IPS-20b (cell line): ENCODE data around the gene CLDN14.

Experiments used
- H3K27ac ChIP-seq: one replicate; pipeline ENCODE4 v1.5.1; 2013; ENCODE audit warnings: low read length
- H3K27me3 ChIP-seq: 2 replicates; pipeline ENCODE4 v1.6.1; 2013; ENCODE audit warnings: mild to moderate bottlenecking, low read length, inconsistent platforms; ENCODE audit not compliant: insufficient read depth
- H3K36me3 ChIP-seq: 2 replicates; pipeline ENCODE4 v1.6.1; 2013; ENCODE audit warnings: low read depth, mild to moderate bottlenecking, inconsistent platforms, low read length, moderate library complexity; ENCODE audit not compliant: insufficient read depth
- H3K4me1 ChIP-seq: 2 replicates; pipeline ENCODE4 v1.6.1; 2013; ENCODE audit warnings: mild to moderate bottlenecking, control low read depth, inconsistent platforms, low read length, moderate library complexity; ENCODE audit not compliant: insufficient read depth
- H3K4me3 ChIP-seq: 2 replicates; pipeline ENCODE4 v1.5.1; 2013; ENCODE audit warnings: mild to moderate bottlenecking, low read length, inconsistent platforms
- H3K9ac ChIP-seq: 2 replicates; pipeline ENCODE4 v1.6.1; 2013; ENCODE audit warnings: low read depth, mild to moderate bottlenecking, inconsistent platforms, low read length, moderate library complexity
- H3K9me3 ChIP-seq: 2 replicates; pipeline ENCODE4 v1.6.1; 2013; ENCODE audit warnings: mild to moderate bottlenecking, low read depth, low read length, inconsistent platforms; ENCODE audit not compliant: insufficient read depth

CLDN14 gene

GRCh38 chr21:36427502-36427901, 52.4 kb downstream of the CLDN14 start:
- H3K36me3 ChIP-seq = no peaks in the 10 kb centered on the region
- H3K9ac ChIP-seq = no peak overlapping the region
- H3K27ac ChIP-seq = no peak overlapping the region
- H3K27me3 ChIP-seq = no peaks in the 10 kb centered on the region
- H3K4me3 ChIP-seq = no peak overlapping the region
- H3K4me1 ChIP-seq = peaks cover 6% of the 10 kb centered on the region; the same call in 1 of the 2 replicates
- H3K9me3 ChIP-seq = no peaks in the 10 kb centered on the region

GRCh38 chr21:36425286-36425685, 54.6 kb downstream of the CLDN14 start:
- Histone ChIP-seq H3K4me3 (no peak overlapping the region), H3K36me3 (no peaks in the 10 kb centered on the region), H3K27ac (no peak overlapping the region), H3K9ac (no peak overlapping the region), H3K4me1 (peaks cover 10% of the 10 kb centered on the region; the same call in 1 of the 2 replicates), H3K9me3 (no peaks in the 10 kb centered on the region), H3K27me3 (no peaks in the 10 kb centered on the region)

GRCh38 chr21:36424592-36424991, 55.3 kb downstream of the CLDN14 start:
- Histone ChIP-seq H3K4me3 (no peak overlapping the region), H3K27ac (no peak overlapping the region), H3K4me1 (peaks cover 8% of the 10 kb centered on the region; the same call in 1 of the 2 replicates), H3K27me3 (no peaks in the 10 kb centered on the region), H3K9me3 (no peaks in the 10 kb centered on the region), H3K36me3 (no peaks in the 10 kb centered on the region), H3K9ac (no peak overlapping the region)

- peaks cover 8% of the 10 kb centered on the region; the same call in 1 of the 2 replicates for H3K4me1 ChIP-seq
Measured at GRCh38 chr21:36423771-36424433, 56.0 kb downstream of the CLDN14 start.

GRCh38 chr21:36422279-36423098, 57.4 kb downstream of the CLDN14 start:
- Histone ChIP-seq H3K4me3 (no peak overlapping the region), H3K27ac (no peak overlapping the region), H3K36me3 (no peaks in the 10 kb centered on the region)

More at GRCh38 chr21:36423771-36424433, 56.0 kb downstream of the CLDN14 start:
- no peaks in the 10 kb centered on the region for H3K27me3 ChIP-seq
- H3K27ac ChIP-seq = no peak overlapping the region
- H3K9ac ChIP-seq = no peak overlapping the region
- no peak overlapping the region for H3K4me3 ChIP-seq
- no peaks in the 10 kb centered on the region for H3K36me3 ChIP-seq
- no peaks in the 10 kb centered on the region for H3K9me3 ChIP-seq

GRCh38 chr21:36420571-36421339, 59.2 kb downstream of the CLDN14 start:
- H3K27me3 ChIP-seq = no peaks in the 10 kb centered on the region
- H3K36me3 ChIP-seq = peaks cover 12% of the 10 kb centered on the region
- peaks cover 8% of the 10 kb centered on the region; the same call in 1 of the 2 replicates for H3K4me1 ChIP-seq
- H3K4me3 ChIP-seq = no peak overlapping the region
- H3K9me3 ChIP-seq = no peaks in the 10 kb centered on the region
- H3K9ac ChIP-seq = no peak overlapping the region
- H3K27ac ChIP-seq = no peak overlapping the region

More at GRCh38 chr21:36422279-36423098, 57.4 kb downstream of the CLDN14 start:
- no peaks in the 10 kb centered on the region for H3K27me3 ChIP-seq
- H3K9ac ChIP-seq = no peak overlapping the region
- H3K4me1 ChIP-seq = peaks cover 8% of the 10 kb centered on the region; the same call in 1 of the 2 replicates
- H3K9me3 ChIP-seq = no peaks in the 10 kb centered on the region

- Histone ChIP-seq H3K27me3 (no peaks in the 10 kb centered on the region), H3K4me3 (no peak overlapping the region), H3K9me3 (no peaks in the 10 kb centered on the region), H3K36me3 (peaks cover 15% of the 10 kb centered on the region), H3K27ac (no peak overlapping the region), H3K9ac (no peak overlapping the region), H3K4me1 (peaks cover 12% of the 10 kb centered on the region; the same call in 1 of the 2 replicates)
Measured at GRCh38 chr21:36419996-36420395, 59.9 kb downstream of the CLDN14 start.

- H3K27ac ChIP-seq = no peak overlapping the region
Measured at GRCh38 chr21:36419241-36419640, 60.7 kb downstream of the CLDN14 start.

GRCh38 chr21:36415375-36415774, 64.5 kb downstream of the CLDN14 start:
- H3K4me3 ChIP-seq = no peak overlapping the region

More at GRCh38 chr21:36419241-36419640, 60.7 kb downstream of the CLDN14 start:
- peaks cover 11% of the 10 kb centered on the region; the same call in 1 of the 2 replicates for H3K4me1 ChIP-seq
- peaks cover 16% of the 10 kb centered on the region for H3K36me3 ChIP-seq
- H3K9me3 ChIP-seq = no peaks in the 10 kb centered on the region
- H3K9ac ChIP-seq = no peak overlapping the region
- no peaks in the 10 kb centered on the region for H3K27me3 ChIP-seq
- no peak overlapping the region for H3K4me3 ChIP-seq

GRCh38 chr21:36412916-36413315, 67.0 kb downstream of the CLDN14 start:
- no peak overlapping the region for H3K27ac ChIP-seq
- H3K9ac ChIP-seq = no peak overlapping the region
- peaks cover 61% of the 10 kb centered on the region for H3K36me3 ChIP-seq
- H3K27me3 ChIP-seq = no peaks in the 10 kb centered on the region
- H3K4me1 ChIP-seq = peaks cover 5% of the 10 kb centered on the region; the same call in 1 of the 2 replicates
- H3K9me3 ChIP-seq = no peaks in the 10 kb centered on the region
- no peak overlapping the region for H3K4me3 ChIP-seq

More at GRCh38 chr21:36415375-36415774, 64.5 kb downstream of the CLDN14 start:
- Histone ChIP-seq H3K27me3 (no peaks in the 10 kb centered on the region), H3K9ac (no peak overlapping the region), H3K9me3 (no peaks in the 10 kb centered on the region), H3K4me1 (peaks cover 5% of the 10 kb centered on the region; the same call in 1 of the 2 replicates), H3K27ac (no peak overlapping the region), H3K36me3 (peaks cover 49% of the 10 kb centered on the region)

GRCh38 chr21:36411301-36411700, 68.6 kb downstream of the CLDN14 start:
- H3K27ac ChIP-seq = no peak overlapping the region
- peaks cover 60% of the 10 kb centered on the region for H3K36me3 ChIP-seq
- no peaks in the 10 kb centered on the region for H3K27me3 ChIP-seq
- peaks cover 5% of the 10 kb centered on the region; the same call in 1 of the 2 replicates for H3K4me1 ChIP-seq
- no peak overlapping the region for H3K4me3 ChIP-seq
- no peaks in the 10 kb centered on the region for H3K9me3 ChIP-seq
- H3K9ac ChIP-seq = no peak overlapping the region
